GM21515 (cell line): ENCODE measurements around the gene STK39.

Source experiments
- ATAC-seq: cut with Tn5 transposase; IDR thresholded peaks from one replicate; pipeline ENCODE4 v1.9.1; 2021; ENCODE audit not compliant: unreplicated experiment

STK39 gene

GRCh38 chr2:168244318-168244717 lies 3.1 kb downstream of the STK39 start:
- no peak for ATAC-seq

DNA sequence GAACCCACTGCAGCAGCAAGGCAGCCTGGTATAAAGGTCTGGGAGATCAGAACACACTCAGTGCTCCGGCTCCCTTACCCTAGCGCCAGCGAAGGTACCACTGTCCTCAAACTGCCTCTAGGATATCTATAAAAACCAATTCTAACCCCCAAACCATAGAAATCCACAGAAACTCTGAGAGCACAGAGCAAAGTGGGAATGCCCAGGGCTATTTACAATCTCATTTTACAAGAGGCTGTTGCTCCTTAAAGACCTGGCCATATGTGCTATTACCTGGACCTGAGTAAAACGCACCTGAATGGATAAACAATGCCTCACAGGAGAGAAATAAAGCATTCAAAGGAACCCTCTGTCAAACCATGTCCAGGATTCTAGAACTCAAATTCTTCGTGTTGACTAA lies 4.3 kb downstream of the STK39 start:
- ATAC-seq: no peak

DNA sequence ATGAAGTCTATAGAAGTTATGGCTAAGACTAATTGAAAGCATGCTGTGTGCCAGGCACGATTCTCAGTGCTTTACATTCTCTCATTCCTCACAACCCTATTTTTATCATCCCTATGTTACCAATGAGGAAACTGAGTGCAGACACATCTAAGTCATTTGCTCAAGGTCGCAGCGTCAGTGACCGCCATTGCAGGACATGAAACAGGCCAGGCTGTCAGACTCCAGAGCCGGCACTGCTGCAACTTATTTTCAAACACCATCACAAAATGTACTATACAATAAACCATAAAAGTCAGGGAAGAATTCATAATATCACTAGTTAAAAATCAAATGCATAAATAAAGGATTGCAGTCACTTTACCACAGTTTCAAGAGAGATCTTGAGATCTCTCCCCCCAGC lies 5.6 kb downstream of the STK39 start:
- no peak for ATAC-seq

GRCh38 chr2:168241208-168241607 lies 6.2 kb downstream of the STK39 start:
- ATAC-seq: no peak

GRCh38 chr2:168239281-168239680 lies 8.1 kb downstream of the STK39 start:
- ATAC-seq: no peak

GRCh38 chr2:168237741-168238140 lies 9.7 kb downstream of the STK39 start:
- ATAC-seq: no peak

- no peak for ATAC-seq
These were observed 12.8 kb downstream of the STK39 start for GRCh38 chr2:168234407-168235085.

GRCh38 chr2:168233726-168234406 lies 13.5 kb downstream of the STK39 start:
- ATAC-seq: no peak

- ATAC-seq: no peak
These were observed 14.2 kb downstream of the STK39 start for GRCh38 chr2:168233166-168233565.

DNA sequence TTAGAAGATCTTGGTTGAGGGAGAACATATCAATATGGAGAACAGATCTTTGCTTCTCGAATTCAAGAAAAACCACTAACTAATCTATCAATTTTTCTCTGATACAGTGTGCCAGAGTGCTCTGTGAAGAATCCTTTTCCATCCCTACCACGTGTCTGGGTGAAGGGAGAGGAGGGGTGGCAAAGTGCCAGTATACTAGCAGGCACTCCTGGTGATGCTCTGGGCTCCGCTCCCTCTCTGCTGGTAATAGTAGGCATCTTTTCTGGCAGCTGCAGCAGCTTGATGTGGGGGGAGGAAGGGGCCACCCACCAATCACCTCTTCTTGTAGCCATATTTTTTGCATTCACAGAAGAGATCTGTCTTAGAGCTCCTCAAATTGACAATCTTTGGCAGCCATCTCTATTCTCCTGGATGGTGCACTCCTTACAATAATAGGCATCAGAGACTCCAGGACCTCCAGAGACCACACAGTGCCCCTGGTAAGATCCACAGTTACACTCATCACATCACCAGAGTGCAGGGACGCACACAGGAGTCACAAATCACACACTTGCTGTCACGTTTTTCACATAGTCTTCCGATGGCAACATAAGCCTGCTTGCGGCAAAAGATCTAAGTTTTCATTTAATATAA lies 15.7 kb downstream of the STK39 start:
- ATAC-seq: no peak

DNA sequence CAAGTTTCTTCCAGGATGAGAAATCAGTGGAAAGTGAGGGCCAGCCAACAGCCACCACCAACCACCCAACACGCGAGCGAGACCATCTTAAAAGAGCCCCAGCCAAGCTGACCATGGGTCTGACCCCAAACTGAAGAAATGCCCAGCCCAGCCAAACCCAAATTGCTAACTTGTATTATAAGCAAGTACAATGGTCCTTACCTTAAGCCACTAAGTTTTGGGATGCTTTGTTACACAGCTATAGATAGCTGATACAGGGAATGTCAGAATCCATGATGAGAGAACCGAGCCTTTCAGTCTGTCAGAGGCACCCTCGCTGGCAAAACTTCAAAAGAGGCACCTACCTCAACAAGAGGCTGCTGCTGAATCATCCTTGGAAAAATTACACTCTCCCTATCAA lies 17.0 kb downstream of the STK39 start:
- ATAC-seq: no peak

DNA sequence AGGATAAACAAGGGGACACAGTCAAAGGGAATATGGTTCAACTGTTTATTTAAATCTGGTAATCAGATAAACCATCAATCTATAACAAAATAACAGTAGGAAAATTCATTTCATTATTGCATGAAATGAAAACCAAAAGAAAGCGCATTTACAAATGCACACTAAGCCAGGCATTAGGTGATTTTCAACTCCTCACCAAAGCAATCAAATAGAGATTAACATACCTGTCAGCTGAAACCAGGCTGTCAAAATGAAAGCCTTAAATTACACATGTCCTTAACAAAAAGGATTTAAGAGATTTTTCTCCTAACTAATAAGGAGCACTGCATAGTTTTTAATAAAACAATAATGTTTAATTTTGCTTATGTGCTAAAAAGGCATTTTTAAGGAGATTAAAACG lies 23.0 kb downstream of the STK39 start:
- ATAC-seq: no peak

GRCh38 chr2:168222088-168222487 lies 25.3 kb downstream of the STK39 start:
- ATAC-seq: no peak

DNA sequence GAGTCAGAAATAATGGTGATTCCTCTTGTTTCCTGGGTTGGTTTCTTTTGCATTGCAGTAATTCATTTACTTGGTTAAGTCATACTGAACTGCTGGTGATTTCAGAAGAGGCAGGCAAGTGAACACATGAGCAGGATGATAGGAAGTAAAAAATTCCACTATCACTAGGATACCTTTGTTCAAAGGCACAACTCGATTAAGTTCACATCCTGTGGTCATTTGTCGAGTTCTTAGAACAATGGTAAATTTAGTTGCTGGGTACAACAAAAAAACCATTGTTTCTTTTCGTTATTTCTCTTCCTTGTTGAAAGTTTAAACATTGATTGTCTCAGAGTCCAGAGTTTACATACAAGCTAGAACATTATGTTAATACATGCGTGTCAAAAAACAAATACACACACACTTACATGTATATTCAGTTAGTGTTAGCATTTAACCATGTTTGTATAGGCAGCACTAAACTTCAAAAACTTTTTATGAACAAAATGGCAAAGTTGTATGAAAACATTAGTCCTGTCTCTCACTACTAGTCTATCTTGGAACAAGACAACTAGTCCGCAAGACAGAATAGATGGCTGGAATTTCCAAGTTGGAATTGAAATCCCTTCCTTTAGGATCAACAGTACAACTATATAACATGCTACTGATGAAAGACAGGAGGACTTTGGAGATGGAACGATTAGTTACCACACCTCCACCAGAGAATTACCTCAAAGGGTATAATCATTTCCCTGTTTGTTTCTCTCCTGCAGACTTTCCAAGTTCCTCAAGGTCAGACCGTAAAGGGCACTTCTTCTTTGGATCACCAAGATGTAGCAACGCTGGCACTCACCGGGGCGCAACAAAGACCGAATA lies 26.2 kb downstream of the STK39 start:
- ATAC-seq: no peak

GRCh38 chr2:168217920-168218319 lies 29.5 kb downstream of the STK39 start:
- no peak for ATAC-seq

- no peak for ATAC-seq
These were observed 30.9 kb downstream of the STK39 start for GRCh38 chr2:168216351-168217005.

DNA sequence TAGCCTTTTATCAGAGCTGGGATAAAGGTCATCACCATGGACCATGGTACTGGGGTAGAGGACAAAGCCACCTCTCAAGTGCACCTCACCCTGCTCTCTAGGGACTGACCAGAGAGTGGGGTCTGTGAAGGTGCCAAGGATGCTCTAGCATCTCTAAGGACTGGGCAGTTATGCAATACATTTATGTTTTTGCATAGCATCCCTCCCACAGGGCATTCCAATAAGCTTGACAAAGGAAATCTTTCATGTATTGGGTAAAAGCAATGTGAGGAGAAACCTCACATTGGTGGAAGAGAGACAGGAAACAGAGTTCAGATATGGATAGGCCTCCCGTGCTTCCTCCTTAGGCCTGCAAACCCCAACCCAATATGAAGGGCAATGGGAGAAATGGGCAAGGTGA lies 31.6 kb downstream of the STK39 start:
- no peak for ATAC-seq

DNA sequence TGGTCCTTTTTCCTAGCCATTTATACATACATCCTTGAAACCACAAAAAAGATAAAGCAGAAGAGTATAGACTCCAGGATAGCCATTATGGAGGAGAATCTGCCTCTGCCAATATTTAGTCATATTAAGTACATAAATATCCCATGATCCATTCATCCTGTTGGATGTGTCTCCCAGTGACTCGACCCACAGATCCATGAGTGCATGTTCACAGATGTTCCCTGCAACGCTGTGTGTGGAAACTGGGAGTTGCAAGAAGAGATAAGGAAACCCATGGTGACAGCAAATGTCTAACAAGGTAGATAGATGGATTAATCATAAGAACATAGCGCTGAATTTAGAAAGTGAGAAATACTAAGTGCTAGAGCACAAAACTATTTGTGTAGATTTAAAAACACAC lies 34.5 kb downstream of the STK39 start:
- ATAC-seq: no peak

- ATAC-seq: no peak
These were observed 35.2 kb downstream of the STK39 start for GRCh38 chr2:168212167-168212566.

- ATAC-seq: peak; percentile 71
These were observed 35.7 kb downstream of the STK39 start for GRCh38 chr2:168211664-168212163.
